Loucy (cell line): ENCODE results near the gene YAP1.

Experiments
- EZH2phosphoT487 ChIP-seq: fragments of 200-600 bp; IDR thresholded peaks from 2 replicates; pipeline ENCODE4 v1.6.1; 2018; ENCODE audit warnings: antibody characterized with exemption, mild to moderate bottlenecking, moderate library complexity, borderline replicate concordance
- TF ChIP-seq, protein P1 (sequence below): fragments of 200-600 bp; sonication (generic); conservative IDR thresholded peaks from 2 replicates; pipeline ENCODE4 v1.5.1; 2014; ENCODE audit warnings: mild to moderate bottlenecking, antibody characterized with exemption, low read length

DNA sequence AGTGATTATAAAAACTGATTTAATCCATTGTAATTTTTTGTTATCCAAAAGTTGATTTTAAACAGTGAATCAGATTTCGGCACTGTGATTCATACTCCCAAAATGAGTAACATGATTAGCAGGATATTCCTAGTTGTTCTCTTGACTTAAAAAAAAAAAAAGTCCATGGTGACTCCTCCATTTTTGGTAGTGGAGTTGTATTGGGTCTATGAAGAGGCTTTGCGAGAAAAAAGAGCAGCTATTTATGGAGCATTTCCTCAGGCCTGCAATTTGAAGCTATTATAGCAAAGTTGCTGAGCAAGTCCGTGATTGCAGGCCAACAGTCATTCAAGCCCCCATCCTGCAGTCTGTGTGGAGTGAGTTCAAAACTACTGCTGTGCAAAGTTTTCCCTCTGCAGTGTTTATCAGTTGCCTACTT, 28.8 kb downstream of the YAP1 start:
- TF ChIP-seq, protein P1, sequence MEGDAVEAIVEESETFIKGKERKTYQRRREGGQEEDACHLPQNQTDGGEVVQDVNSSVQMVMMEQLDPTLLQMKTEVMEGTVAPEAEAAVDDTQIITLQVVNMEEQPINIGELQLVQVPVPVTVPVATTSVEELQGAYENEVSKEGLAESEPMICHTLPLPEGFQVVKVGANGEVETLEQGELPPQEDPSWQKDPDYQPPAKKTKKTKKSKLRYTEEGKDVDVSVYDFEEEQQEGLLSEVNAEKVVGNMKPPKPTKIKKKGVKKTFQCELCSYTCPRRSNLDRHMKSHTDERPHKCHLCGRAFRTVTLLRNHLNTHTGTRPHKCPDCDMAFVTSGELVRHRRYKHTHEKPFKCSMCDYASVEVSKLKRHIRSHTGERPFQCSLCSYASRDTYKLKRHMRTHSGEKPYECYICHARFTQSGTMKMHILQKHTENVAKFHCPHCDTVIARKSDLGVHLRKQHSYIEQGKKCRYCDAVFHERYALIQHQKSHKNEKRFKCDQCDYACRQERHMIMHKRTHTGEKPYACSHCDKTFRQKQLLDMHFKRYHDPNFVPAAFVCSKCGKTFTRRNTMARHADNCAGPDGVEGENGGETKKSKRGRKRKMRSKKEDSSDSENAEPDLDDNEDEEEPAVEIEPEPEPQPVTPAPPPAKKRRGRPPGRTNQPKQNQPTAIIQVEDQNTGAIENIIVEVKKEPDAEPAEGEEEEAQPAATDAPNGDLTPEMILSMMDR, result no peak
- no peak for TF ChIP-seq EZH2phosphoT487
